Measurements from ENCODE around the gene HPD.

DNA sequence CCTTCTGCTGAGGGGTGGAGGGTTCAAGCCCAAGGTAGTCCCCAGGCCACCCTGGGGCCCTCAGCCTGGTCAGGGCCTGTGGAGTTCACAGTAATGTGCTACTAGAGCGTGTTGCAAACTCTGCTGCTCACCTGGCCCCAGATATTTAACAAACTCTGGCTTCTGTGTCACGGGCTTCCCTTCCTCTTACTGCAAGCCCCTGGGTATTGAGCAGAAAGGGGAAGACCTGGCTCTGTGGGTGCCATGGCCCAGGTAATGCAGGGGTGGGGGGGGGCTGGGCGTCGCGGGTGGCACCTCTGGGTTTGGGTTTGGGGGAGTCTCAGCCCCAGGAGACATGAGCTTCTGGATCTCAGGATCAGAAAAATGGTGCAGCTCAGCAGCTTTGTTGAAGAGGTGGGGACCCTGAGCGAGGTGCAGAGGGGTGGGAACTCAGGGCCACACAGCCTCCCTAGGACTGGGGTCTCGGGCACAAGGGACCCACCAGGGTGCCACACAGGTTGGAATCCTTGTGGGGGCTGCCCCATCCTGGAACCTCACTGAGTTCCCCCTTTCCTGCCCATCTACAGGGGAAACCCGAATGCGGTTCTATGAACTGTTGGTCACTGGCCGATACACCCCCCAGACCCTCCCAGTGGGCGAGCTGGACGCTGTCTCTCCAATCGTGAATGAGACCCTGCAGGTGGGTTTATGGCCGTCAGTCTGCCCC, 50.9 kb downstream of the HPD start:
- TF ChIP-seq ZNF121 (CRISPR knock-in tag; IDR thresholded peaks at IDR 0.05) (no peak), ZNF232 (CRISPR knock-in tag; IDR thresholded peaks at IDR 0.05) (no peak), JUN (CRISPR knock-in tag; IDR thresholded peaks at IDR 0.05) (no peak), FOXK1 (CRISPR knock-in tag; IDR thresholded peaks at IDR 0.05) (no peak), OVOL2 (CRISPR knock-in tag; IDR thresholded peaks at IDR 0.05; ENCODE audit: borderline replicate concordance) (no peak), TEAD4 (CRISPR knock-in tag; IDR thresholded peaks at IDR 0.05) (no peak)
- TF ChIP-seq, protein P1, sequence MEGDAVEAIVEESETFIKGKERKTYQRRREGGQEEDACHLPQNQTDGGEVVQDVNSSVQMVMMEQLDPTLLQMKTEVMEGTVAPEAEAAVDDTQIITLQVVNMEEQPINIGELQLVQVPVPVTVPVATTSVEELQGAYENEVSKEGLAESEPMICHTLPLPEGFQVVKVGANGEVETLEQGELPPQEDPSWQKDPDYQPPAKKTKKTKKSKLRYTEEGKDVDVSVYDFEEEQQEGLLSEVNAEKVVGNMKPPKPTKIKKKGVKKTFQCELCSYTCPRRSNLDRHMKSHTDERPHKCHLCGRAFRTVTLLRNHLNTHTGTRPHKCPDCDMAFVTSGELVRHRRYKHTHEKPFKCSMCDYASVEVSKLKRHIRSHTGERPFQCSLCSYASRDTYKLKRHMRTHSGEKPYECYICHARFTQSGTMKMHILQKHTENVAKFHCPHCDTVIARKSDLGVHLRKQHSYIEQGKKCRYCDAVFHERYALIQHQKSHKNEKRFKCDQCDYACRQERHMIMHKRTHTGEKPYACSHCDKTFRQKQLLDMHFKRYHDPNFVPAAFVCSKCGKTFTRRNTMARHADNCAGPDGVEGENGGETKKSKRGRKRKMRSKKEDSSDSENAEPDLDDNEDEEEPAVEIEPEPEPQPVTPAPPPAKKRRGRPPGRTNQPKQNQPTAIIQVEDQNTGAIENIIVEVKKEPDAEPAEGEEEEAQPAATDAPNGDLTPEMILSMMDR (IDR thresholded peaks at IDR 0.05): no peak
- TF ChIP-seq, protein P2, sequence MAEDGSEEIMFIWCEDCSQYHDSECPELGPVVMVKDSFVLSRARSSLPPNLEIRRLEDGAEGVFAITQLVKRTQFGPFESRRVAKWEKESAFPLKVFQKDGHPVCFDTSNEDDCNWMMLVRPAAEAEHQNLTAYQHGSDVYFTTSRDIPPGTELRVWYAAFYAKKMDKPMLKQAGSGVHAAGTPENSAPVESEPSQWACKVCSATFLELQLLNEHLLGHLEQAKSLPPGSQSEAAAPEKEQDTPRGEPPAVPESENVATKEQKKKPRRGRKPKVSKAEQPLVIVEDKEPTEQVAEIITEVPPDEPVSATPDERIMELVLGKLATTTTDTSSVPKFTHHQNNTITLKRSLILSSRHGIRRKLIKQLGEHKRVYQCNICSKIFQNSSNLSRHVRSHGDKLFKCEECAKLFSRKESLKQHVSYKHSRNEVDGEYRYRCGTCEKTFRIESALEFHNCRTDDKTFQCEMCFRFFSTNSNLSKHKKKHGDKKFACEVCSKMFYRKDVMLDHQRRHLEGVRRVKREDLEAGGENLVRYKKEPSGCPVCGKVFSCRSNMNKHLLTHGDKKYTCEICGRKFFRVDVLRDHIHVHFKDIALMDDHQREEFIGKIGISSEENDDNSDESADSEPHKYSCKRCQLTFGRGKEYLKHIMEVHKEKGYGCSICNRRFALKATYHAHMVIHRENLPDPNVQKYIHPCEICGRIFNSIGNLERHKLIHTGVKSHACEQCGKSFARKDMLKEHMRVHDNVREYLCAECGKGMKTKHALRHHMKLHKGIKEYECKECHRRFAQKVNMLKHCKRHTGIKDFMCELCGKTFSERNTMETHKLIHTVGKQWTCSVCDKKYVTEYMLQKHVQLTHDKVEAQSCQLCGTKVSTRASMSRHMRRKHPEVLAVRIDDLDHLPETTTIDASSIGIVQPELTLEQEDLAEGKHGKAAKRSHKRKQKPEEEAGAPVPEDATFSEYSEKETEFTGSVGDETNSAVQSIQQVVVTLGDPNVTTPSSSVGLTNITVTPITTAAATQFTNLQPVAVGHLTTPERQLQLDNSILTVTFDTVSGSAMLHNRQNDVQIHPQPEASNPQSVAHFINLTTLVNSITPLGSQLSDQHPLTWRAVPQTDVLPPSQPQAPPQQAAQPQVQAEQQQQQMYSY (CRISPR knock-in tag; IDR thresholded peaks at IDR 0.05): no peak
- TF ChIP-seq, protein P3, sequence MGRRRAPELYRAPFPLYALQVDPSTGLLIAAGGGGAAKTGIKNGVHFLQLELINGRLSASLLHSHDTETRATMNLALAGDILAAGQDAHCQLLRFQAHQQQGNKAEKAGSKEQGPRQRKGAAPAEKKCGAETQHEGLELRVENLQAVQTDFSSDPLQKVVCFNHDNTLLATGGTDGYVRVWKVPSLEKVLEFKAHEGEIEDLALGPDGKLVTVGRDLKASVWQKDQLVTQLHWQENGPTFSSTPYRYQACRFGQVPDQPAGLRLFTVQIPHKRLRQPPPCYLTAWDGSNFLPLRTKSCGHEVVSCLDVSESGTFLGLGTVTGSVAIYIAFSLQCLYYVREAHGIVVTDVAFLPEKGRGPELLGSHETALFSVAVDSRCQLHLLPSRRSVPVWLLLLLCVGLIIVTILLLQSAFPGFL (CRISPR knock-in tag; IDR thresholded peaks at IDR 0.05; ENCODE audit: borderline replicate concordance): no peak
